ENCODE results near the gene CPE. TPM values are rescaled to one million over a fixed set of nuclear protein-coding genes. Genes with fewer than 3 reads are reported as not detected.

Gene CPE
- total RNA-seq, 1 donor from 2014 or later: 15.4 TPM

DNA sequence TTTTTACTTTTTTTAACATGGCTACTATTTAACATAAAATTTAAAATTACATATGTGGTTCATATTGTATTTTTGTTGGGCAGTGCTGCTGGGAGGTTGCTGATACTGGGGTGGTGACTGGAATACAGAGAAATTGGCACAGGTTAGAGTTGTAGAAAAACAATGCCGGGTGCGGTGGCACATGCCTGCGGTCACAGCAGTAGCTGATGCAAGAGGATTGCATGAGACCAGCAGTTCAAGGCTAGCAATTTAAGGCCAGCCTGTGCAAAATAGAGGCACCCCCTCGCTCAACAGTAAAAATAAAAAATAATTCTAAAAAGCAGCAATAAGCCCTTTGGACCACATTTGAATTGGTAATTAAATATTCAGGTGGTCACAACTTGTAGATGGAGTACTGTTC lies 11.8 kb upstream of the CPE start:
- ATAC-seq: peak; percentile 65

DNA sequence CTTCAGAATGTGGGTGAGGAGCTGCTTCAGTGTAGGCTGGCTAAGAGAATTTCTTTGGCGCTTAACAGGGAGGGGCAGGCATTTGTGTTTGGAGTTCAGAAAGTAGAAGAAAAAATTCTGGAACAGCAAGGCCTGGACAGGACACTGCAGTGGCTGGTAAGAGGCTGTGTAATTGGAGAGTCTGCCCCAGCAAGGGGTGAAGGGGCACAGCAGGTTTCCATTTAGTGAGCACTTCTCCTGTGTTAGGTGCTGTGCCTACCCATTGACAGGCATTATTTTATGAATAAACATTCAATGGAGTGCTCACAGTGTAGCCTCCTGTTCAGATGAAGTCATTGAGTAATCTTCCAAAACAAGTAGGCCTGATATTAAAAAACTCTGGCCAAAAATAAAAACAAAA lies 10.7 kb upstream of the CPE start:
- ATAC-seq: no peak

DNA sequence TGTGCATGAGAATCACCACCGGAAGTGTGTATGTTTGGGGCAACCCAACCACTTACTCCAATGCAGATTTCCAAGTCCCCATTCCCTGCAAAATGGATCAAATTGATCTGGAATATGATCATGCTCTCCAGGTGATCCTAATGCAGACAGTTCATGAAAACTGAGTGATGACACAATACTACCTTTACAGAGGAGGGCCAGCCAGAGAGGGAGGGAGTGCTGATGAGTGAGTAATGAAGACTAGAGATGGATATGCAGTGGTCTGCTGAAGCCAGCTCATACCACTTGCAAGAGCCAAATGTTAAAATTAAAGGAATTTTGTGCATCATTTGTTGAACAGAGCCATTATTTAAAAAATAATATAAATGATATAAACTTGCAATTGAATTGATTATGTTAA lies 10.2 kb upstream of the CPE start:
- ATAC-seq: no peak

DNA sequence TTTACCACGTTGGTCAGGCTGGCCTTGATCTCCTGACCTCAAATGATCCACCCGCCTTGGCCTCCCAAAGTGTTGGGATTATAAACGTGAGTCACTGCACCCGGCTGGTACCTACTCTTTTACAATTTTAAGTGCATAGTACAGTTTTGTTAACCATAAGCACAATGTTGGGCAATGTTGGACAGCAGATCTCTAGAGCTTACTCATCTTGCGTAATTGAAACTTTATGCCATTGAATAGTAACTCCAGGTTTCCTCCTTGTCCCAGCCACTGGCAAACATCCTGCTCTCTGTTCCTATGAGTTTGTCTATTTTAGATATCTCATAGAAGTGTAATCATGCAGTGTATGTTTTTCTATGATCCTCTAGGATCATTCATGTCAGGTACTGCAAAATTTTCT lies 9.3 kb upstream of the CPE start:
- ATAC-seq: peak; percentile 86

DNA sequence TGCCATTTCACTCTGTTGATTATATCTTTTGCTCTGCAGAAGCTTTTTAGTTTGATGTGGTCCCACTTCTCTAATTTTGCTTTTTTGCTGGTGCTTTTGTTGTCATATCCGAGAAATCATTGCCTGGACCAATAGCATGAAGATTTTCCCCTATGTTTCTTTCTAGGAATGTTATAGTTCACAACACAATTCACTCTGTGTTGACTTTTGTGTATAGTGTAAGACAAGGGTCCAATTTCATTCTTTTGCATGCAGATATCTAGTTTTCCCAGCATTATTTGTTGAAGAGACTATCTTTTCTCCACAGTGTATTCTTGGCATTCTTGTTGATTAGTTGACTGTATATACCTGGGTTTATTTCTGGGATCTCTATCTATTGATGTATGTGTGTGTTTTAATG lies 8.3 kb upstream of the CPE start:
- no peak for ATAC-seq

DNA sequence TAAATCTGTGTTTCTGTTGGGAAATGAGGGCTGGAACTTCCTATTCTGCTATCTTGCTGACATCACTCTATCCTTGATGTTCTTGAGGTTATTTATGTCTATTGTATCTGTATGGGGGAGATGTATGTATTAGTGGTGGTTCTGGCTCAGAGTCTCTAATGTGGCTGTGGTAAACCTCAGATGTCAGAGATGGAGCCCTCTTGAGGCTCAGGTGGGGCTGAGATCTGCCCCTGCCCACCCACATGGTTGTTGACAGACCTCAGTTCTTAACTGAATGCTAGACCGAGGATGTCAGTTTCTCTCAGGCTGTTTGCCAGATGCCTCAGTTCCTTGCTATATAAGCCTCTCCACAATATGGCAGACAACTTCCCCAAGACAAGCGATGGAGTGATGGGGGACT lies 3.3 kb upstream of the CPE start:
- no peak for ATAC-seq

DNA sequence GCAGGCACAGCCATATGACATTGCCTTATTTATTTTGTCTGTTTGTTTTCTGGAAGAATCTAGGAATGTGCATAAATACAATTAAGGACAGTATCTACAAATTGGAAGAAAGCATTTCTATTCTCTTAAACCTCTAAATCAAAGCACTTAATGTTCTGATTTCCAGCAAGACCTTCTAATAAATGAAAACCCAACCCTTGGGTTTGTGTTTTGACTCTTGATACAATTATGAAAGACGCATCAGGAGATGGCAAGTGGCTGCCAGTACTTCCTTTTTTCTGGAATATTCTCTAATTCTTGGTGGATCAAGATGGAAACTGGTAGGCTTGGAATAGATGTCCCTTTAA lies 437 bp upstream of the CPE start:
- no peak for ATAC-seq

DNA sequence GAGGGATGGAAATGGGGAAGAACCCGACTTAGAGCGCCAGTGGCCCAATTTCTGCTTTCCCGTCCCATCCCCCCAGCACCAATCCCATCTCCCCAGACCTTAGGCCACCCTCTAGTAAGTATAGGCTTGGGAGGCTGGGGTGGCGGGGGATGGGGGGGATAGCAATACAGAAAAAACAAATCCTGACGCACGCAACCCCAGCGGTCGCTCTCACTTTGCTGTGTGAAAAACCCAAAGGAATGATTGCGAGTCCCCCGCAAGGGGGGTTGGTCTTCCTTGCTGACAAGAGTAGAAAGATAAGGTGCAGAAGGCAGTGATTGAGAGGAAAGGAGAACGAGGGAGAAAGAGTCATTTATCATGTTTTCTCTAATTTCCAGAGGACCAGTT lies 863 bp downstream of the CPE start:
- ATAC-seq: no peak

DNA sequence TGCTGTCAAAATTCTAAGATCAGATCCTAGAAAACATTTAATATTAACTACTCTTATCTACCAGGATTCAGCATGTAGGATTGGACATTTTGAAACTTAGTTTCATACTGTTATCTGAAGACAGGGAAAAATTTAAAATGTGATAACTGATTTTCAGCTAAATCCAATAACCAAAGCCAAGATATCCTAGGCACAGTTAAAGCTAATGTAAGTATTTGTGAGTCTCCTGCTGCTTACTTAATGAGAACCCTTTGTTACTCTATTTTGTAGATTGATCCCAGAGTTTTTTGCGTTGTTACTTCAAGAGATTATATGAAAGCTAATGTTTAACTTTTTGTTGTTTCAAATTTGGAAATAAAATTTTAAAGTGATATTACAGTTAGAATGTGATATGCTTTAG lies 2.0 kb downstream of the CPE start:
- ATAC-seq: no peak

DNA sequence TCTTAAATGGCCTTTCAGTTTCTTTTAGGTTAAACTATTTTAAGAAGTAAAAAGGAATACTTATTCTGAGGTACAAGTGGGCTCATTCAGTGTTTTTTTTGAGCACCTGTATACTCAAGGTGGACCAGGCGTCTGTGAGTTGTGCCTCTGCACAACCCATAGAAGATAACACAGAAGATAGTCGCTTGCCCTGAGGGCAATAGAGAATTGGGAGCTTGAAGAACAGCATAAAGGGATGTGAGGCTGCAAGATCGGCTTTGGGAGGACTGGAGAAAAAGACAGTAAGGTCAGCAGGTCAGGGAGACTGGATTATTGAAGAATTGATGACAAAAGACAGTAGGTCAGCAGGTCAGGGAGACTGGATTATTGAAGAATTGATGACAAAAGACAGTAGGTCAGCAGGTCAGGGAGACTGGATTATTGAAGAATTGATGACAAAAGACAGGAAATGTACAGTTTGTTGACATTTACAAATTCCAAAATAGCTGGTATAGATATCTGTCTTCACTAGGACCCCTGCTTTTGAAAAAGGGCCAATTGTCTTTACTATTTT lies 3.1 kb downstream of the CPE start:
- no peak for ATAC-seq

DNA sequence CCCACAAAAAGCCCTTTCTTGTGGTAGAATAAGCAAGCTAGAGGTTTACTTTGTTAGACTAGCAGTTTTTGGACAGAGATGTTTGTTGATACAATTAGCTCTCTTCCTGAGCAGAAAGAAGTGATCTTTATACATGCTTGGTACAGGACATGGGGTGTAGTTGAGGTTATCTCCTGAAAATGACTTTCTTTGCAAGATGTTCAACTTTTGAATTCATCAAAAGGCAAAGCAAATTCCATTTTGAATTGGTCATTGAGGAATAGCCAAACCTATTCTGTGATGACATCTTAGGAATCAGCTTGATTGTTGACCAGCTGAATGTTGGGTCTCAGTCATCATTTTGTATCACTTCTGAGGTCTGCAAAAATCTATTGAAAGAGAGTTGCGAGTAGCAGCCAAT lies 3.8 kb downstream of the CPE start:
- no peak for ATAC-seq

DNA sequence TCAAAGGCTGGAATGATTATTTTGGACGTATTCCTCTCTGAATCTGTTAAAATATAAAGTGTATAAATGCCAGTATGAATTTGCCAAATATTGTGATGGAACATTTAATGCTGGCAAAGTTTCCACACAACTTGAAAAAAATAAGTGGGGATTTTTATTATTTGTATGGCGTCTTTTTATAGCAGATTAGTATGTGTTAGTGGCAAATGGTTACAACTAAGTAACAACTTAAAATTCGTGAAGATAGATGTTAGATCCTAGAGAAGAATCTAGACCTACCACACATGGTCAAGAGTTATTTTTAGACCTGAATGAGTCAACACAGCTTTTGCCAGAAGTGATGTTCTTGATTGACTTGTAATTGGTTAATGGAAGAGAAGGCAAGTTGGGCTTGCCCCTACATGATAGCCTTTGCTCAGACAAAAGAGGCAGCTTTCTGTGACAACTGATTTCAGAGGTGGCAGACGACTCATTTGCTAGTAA lies 4.8 kb downstream of the CPE start:
- peak; percentile 60 for ATAC-seq

DNA sequence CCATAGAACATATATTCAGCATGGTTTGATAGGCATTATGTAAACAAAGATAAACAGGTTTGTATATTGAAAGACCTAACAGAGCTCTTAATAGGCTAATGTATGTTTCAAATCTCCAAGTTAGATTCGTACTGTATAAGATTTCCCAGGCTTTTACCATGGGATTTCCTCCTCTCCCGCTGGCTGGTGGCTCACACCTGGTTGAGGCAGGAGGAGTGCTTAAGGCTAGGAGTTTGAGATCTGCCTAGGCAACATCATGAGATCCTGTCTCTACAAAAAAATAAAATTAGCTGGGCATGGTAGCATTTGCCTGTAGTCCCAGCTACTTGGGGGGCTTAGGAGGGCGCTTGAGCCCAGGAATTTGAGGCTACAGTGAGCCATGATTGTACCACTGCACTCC lies 5.4 kb downstream of the CPE start:
- no peak for ATAC-seq

DNA sequence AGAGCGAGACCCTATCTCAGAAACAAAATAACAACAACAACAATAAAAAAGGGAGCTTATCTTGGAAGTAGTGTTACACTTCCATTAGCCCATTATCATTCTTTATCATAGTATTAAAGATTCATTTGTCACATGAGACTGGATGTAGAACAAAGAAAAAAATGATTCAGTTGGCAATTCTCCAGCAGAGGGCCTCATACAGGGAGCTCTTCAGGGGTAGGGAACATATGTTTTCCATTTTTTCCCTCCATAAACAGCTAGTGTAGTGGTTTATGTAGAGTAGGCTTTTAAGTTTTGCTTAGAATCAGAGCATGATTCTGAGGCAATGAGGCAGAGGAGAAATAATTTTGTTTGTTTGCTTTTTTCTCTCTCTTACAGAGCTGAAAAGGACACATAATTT lies 5.8 kb downstream of the CPE start:
- no peak for ATAC-seq

DNA sequence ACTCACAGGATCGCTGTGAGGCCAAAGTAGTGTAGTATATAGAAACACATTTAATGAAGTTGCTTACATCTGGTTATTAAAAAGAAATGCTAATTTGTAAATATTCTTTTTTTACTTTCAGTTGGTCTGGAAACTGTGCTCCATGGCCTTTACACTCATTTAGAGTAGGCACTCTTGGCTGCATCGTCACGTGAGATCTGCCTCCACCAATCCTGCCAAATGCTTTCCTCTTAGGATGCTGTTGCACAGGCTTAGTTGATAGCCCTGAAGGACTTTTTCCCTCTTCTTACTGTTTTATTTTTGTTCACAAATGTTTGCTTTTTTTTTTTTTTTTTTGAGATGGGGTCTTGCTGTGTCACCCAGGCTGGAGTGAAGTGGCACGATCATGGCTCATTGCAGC lies 6.3 kb downstream of the CPE start:
- ATAC-seq: no peak

DNA sequence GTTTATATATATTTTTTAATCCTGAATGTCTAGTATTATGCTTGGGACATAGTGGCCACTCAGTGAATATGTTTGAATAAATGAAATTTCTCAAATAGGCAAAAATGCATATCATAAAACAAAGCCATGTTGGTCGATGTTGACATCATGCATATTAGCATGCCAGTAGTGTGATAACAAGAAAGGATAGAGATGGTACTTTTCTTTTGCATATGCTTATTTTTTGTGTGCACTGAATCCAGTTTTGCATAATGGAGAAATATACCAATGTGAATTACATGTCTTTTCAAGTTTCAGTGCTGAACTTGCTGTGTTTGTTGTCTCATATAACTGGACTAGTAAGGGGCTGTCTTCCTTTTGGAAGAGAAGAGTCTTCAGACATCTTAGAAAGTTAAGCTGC lies 7.5 kb downstream of the CPE start:
- ATAC-seq: no peak

DNA sequence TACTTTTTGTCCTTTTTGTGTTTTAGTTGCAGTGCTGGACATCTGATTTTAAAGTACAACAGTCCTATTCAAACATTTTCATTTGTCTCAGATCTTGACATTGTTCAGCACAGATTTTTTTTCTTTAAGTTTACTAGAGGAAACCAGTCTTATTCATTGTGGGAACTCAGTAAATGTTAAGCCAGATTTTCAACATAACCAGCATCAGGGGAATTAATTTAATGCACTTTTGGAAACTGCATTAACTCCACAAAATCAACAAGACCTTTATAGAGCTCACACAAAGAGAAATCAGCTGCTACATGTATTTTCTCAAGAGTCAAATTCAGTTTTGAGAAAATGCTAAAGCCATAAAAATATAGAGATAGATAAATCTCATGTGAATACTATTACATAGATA lies 9.9 kb downstream of the CPE start:
- ATAC-seq: no peak

DNA sequence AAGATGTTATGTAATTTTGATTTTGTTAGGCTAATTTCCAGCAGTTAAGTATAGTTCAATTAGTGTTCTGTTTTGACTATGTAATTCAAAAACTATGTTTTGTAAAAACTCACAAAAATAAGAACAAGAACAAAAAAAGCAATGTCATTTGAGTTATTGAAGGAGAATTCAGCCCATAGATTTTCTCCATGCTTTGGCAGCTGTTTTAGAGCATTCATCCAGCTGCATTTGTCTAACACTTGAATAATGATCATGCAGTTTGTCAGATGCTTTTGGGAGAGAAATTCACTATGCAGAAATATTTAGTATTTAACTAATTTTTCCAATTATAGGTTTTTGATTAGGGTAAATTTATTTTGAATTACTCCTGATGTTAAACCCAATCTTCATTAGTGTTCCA lies 14.2 kb downstream of the CPE start:
- no peak for ATAC-seq

DNA sequence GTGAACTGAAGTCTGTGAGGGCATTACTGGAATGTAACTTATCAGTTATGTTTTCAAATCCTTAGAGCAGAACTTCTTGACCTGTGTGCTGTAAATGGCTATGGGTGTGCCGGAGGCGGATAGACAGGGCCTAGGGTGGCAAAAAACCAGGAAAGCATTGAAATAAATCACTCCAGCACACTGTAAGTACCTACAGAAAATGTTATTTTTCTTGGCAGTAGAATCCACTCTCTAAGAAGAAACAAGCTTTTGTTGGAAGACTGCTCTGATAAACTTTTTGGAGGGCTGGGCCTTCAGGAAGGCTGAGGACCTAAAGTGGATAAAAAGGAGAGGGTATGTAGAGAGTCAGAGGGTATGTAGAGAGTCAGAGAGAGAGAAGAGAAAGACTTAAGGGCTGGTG lies 14.9 kb downstream of the CPE start:
- no peak for ATAC-seq

DNA sequence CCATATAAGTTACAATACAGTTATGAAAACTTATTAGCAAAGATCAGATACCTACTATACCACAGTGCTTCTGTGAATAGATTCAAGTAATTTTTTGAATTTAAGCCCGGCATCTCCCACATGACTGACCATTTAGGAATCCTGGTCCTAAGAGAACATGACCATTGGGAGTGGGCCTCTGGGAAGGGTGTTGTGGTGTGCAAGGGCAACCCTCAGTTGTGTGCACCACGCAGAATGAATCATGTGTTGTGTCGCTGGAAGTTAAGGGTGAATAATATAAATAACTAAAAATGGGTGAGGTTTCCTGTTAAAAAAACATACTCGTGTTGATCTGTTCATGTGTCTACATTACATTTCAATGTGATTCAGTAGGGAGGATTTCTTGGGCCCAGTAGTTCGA lies 15.5 kb downstream of the CPE start:
- ATAC-seq: no peak

DNA sequence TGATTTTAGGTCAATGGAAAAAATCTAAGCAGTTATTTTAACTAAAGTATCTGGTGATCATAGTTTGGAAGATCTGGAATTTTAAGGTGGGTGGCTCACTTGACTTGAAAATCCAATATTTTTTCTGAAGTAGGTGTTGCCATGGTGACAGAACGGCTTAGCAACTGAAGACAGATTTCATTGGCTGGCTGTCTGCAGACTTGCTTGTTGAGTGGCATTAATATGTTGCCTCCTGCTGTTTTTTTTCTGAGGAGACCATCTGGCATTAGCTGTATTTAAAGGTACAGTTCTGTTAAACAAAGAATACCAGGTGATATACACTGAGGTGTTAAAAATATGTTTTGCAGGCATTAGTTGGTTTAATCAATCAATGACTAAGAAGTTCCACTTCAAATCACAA lies 19.8 kb downstream of the CPE start:
- no peak for ATAC-seq

DNA sequence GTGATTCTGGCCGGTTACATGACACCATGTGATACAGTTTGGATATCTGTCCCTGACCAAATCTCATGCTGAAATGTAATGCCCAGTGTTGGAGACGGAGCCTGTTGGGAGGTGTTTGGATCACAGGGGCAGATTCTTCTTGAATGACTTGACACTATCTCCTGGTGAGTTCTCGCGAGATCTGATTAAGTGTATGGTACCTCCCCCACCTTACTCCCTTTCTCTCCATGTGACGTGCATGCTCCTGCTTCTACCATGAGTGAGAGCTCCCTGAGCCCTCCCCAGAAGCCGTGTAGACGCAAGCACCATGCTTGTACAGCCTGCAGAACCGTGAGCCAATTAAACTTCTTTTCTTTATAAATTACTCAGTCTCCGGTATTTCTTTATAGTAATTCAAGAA lies 23.6 kb downstream of the CPE start:
- no peak for ATAC-seq

DNA sequence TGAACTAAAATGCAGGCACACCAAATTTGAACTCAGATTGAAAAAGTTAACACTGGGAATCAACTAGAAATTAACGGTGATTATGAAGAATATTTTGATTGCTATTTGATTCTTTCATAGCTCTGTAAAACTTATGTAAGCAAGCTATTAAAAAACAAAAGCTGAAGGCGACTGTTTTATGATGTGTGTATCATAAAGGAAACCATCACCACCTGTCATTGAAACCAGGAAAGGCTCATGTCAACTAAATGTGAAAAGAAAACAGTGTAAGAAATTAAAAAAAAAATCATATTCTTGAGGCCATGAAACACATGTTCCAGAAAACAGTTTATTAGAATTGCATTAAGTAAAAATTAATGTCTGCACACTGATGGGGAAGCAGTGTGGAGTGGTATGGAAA lies 24.2 kb downstream of the CPE start:
- ATAC-seq: no peak

DNA sequence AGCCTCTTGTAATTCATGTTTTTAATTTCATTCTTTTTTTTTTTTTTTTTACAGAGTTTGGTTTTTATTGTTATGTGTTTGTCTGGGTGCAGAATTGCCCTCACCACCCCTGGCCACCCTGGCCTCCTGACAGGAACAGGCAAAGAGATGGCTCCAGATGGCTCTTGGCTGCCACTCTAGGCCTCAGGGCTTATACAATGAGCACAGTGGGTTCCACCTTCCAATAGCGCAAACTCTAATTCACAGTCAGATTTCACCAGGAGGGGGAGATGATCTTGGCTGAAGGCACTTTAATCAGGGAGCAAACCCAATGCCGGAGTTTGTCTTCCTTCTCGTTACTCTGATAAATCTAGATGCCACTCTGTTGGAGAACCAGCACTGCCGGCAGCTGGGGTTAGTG lies 24.8 kb downstream of the CPE start:
- ATAC-seq: no peak

DNA sequence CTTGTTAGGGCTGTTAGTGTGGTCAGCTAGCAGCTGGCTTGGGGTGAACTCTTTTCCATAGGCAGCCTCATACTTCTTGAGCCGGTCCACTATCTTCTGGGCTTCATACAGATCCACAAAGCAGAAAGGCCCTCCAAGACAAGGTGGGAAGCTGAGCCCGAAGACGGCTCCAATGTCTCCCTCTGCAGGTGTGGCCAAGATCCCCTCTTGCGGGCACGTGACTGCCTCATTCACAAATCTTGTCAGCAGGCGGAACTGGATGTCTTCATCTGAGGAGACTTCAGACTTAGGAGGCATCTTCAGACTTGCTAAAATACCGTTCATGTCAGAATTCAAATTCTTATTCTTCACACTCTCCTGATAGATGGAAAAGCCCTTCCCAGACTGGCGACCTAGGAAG lies 25.3 kb downstream of the CPE start:
- ATAC-seq: no peak

DNA sequence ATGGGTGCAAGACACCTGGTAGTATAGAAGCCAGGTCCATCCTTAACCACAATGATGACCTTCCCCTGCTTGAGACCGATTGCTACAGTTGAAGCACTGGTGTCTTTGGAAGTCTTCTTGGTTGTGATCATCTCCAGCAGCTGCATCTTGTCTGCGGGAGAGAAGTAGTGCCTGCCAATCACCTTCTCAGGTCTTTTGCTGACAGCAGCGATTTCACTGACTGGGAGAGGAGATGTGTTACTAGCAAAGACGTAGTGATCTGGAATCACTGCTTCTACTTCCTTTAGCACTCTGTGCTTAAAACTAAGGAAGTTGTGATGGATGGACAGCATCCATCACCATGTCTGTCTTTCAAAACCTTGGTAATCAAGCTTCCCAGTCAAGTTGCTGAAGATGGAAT lies 25.9 kb downstream of the CPE start:
- no peak for ATAC-seq

Data from esophagus mucosa (tissue), 1 donor.